Natural killer cell (primary cell): ENCODE data around the gene FAM228A. TPM values are rescaled to one million over a fixed set of nuclear protein-coding genes. Genes with fewer than 3 reads are reported as not detected.

Experiments
- ATAC-seq, 3 donors: fragments of 150-1000 bp in 2 of 3; fragments of 200-7000 bp in 1 of 3; cut with Tn5 transposase; 1 replicate in 1 of 3; 2 replicates in 2 of 3; pipeline ENCODE4 v1.10.0; 2021; ENCODE audit warnings: mild to moderate bottlenecking in 2 of 3, moderate library complexity in 2 of 3
- DNase-seq, 2 donors: peaks; one replicate each; pipeline versions ENCODE4 v3.0.0 to v3.0.0-alpha.2; 2013 to 2021; ENCODE audit warnings: mixed read lengths in 1 of 2
- H3K27ac ChIP-seq: one replicate; pipeline ENCODE4 v1.5.1; 2013; ENCODE audit warnings: mild to moderate bottlenecking, low read length
- H3K27me3 ChIP-seq: one replicate; pipeline ENCODE4 v1.6.1; 2013; ENCODE audit warnings: low read length; ENCODE audit not compliant: control insufficient read depth, insufficient read depth
- H3K36me3 ChIP-seq: one replicate; pipeline ENCODE4 v1.6.1; 2013; ENCODE audit warnings: low read length; ENCODE audit not compliant: control insufficient read depth, insufficient read depth
- H3K4me1 ChIP-seq: one replicate; pipeline ENCODE4 v1.6.1; 2013; ENCODE audit warnings: low read length; ENCODE audit not compliant: control insufficient read depth, insufficient read depth
- H3K4me3 ChIP-seq: one replicate; pipeline ENCODE4 v1.5.1; 2013; ENCODE audit warnings: low read length
- H3K9me3 ChIP-seq: one replicate; pipeline ENCODE4 v1.6.1; 2013; ENCODE audit warnings: low read length; ENCODE audit not compliant: control insufficient read depth, insufficient read depth
- H3K27ac Mint-ChIP-seq, 2 donors: one replicate each; pipeline ENCODE4 v1.8.0; 2022; ENCODE audit warnings: mild to moderate bottlenecking in 2 of 2, mixed read lengths in 2 of 2, moderate library complexity in 1 of 2
- H3K27me3 Mint-ChIP-seq, 2 donors: one replicate each; pipeline ENCODE4 v1.8.0; 2022; ENCODE audit warnings: low read depth in 2 of 2, mixed read lengths in 2 of 2
- H3K36me3 Mint-ChIP-seq: one replicate; pipeline ENCODE4 v1.8.0; 2022; ENCODE audit warnings: mixed read lengths
- H3K4me1 Mint-ChIP-seq, 2 donors: one replicate each; pipeline ENCODE4 v1.8.0; 2022; ENCODE audit warnings: mixed read lengths in 2 of 2
- H3K4me3 Mint-ChIP-seq: one replicate; pipeline ENCODE4 v1.8.0; 2022; ENCODE audit warnings: mild to moderate bottlenecking, moderate library complexity, mixed read lengths
- H3K9me3 Mint-ChIP-seq, 2 donors: one replicate each; pipeline ENCODE4 v1.8.0; 2022; ENCODE audit warnings: mixed read lengths in 2 of 2
- WGBS: methylation state at CpG from one replicate; pipeline ENCODE4 v1.1.7; 2013; ENCODE audit warnings: missing lambda C conversion rate; ENCODE audit not compliant: insufficient coverage; 5-methylcytosine and 5-hydroxymethylcytosine counted together
- intact Hi-C: fragments of 100-400 bp; cut with micrococcal nuclease; formaldehyde crosslinking; loops from one replicate; pipeline ENCODE4 v1.14.2; 2022
- total RNA-seq, 4 donors: library from RNA; stranded (reverse); fragments of 120-200 nt in 1 of 4; gene quantifications; one replicate each; pipeline versions ENCODE4 v1.2.3 to v1.2.4, GENCODE V29; 2013 to 2022
- TF ChIP-seq, protein P1 (sequence below): fragments of 200-600 bp; IDR thresholded peaks from one replicate; pipeline ENCODE4 v1.8.0; 2022; ENCODE audit warnings: antibody characterized with exemption

The FAM228A gene
- total RNA-seq, 3 donors from 2014 or later (not counting 1 experiment from before 2014, with no cell fraction given): 0.34 to 0.82 TPM; not detected in 1

DNA sequence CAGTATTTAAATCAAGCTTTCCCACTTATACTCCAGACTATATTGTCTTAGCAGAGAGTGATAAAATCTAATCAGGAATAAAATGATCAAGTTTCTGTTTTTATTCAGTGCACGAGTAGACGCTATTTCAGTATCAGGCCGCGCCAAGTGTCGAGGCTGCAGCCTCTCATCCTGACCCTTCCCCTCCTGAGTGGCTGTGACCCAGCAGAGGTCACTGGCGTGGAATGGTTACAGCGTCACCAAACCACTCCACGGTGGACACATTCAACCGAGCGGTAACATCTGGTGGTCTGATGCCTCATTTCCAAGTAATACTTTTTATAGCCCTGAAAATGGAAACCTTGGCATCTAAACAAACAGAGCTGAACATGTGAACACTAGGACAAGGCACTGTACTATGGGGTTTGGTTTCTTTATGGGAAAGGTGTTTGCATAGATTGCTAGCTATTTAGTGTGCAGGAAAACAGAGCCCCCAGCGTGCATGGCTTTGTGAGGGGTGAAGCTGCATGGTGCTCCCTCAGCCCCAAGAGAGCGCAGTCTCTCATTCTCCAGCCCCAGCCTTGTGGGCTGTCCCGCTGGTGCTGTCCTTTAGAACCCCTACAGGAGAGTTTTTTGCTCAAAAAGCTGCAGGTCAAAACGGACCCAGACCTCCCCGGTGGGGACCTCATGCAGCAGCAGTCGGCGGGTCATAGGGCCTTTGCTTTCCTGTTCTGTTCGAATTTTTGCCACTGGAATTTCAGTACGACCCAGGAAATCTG is 28.4 kb downstream of the FAM228A start:
- intact Hi-C loops: no loop called here
- Histone ChIP-seq H3K36me3 (peaks cover 43% of the 10 kb centered on the region), H3K9me3 (no peaks in the 10 kb centered on the region), H3K27ac (no peak overlapping the region), H3K4me3 (no peak overlapping the region), H3K4me1 (no peaks in the 10 kb centered on the region), H3K27me3 (no peaks in the 10 kb centered on the region)
- no peak for DNase-seq
- H3K4me1 Mint-ChIP-seq: no peaks in the 10 kb centered on the region
- H3K27ac Mint-ChIP-seq: no peak overlapping the region
- H3K36me3 Mint-ChIP-seq: peaks cover 7% of the 10 kb centered on the region
- 96% methylated on average over 19 of the region's 19 CpGs for WGBS
- ATAC-seq: no peak
- no peaks in the 10 kb centered on the region for H3K27me3 Mint-ChIP-seq
- TF ChIP-seq, protein P1, sequence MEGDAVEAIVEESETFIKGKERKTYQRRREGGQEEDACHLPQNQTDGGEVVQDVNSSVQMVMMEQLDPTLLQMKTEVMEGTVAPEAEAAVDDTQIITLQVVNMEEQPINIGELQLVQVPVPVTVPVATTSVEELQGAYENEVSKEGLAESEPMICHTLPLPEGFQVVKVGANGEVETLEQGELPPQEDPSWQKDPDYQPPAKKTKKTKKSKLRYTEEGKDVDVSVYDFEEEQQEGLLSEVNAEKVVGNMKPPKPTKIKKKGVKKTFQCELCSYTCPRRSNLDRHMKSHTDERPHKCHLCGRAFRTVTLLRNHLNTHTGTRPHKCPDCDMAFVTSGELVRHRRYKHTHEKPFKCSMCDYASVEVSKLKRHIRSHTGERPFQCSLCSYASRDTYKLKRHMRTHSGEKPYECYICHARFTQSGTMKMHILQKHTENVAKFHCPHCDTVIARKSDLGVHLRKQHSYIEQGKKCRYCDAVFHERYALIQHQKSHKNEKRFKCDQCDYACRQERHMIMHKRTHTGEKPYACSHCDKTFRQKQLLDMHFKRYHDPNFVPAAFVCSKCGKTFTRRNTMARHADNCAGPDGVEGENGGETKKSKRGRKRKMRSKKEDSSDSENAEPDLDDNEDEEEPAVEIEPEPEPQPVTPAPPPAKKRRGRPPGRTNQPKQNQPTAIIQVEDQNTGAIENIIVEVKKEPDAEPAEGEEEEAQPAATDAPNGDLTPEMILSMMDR: no peak
- H3K4me3 Mint-ChIP-seq: no peak overlapping the region
- H3K9me3 Mint-ChIP-seq: no peaks in the 10 kb centered on the region

DNA sequence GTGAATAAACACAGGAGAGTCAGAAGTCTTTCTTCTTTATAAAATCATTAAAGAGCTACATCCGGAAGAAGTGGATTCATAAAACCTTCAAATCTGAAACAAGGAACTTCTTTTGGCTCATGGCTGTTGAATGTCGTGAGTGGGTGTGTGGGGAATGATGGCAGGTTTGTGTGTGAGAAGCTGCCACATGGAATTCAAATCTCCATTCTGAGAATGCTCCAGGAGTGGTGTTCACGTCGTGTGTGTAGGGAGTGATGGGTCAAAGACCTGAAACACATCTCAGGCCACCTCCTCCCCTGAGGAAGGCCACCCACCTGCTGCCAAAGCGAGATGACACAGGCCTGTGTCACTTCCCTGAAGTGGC is 28.9 kb downstream of the FAM228A start:
- H3K9me3 ChIP-seq: no peaks in the 10 kb centered on the region
- H3K36me3 ChIP-seq: peaks cover 48% of the 10 kb centered on the region
- WGBS: 92% methylated on average over 2 of the region's 5 CpGs
- no peak for DNase-seq
- Mint-ChIP-seq H3K4me1 (no peaks in the 10 kb centered on the region), H3K36me3 (peaks cover 12% of the 10 kb centered on the region), H3K9me3 (no peaks in the 10 kb centered on the region), H3K27ac (no peak overlapping the region), H3K27me3 (no peaks in the 10 kb centered on the region), H3K4me3 (no peak overlapping the region)
- intact Hi-C loops: no loop called here
- no peaks in the 10 kb centered on the region for H3K27me3 ChIP-seq
- no peaks in the 10 kb centered on the region for H3K4me1 ChIP-seq
- TF ChIP-seq, protein P1: no peak
- no peak overlapping the region for H3K27ac ChIP-seq
- H3K4me3 ChIP-seq: no peak overlapping the region
- ATAC-seq: no peak

DNA sequence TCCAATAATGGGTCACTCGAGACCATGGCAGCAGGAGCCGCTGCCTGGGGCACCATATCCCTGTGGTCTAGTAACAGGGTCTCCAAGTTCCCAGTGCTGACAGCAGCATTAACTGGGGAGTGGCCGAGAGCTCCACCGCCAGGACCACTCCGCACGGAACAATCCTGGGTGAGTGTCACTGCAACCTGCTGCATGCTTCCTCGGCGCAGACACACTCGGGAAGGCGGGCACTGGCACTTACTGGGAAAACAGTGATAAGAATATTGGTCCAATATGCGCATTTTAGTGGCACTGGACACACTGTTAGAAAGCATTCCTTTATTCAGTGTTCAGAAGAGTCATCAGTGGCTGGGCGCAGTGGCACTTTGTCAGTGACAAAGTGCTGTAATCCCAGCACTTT is 29.7 kb downstream of the FAM228A start:
- Mint-ChIP-seq H3K4me3 (no peak overlapping the region), H3K9me3 (no peaks in the 10 kb centered on the region), H3K27me3 (no peaks in the 10 kb centered on the region), H3K27ac (no peak overlapping the region), H3K4me1 (no peaks in the 10 kb centered on the region), H3K36me3 (peaks cover 19% of the 10 kb centered on the region)
- TF ChIP-seq, protein P1: no peak
- DNase-seq (no peak), ATAC-seq (no peak)
- Histone ChIP-seq H3K4me3 (no peak overlapping the region), H3K27me3 (no peaks in the 10 kb centered on the region), H3K27ac (no peak overlapping the region), H3K36me3 (peaks cover 56% of the 10 kb centered on the region), H3K9me3 (no peaks in the 10 kb centered on the region), H3K4me1 (no peaks in the 10 kb centered on the region)
- 97% methylated on average over 12 of the region's 12 CpGs for WGBS
- intact Hi-C loops: no loop called here

DNA sequence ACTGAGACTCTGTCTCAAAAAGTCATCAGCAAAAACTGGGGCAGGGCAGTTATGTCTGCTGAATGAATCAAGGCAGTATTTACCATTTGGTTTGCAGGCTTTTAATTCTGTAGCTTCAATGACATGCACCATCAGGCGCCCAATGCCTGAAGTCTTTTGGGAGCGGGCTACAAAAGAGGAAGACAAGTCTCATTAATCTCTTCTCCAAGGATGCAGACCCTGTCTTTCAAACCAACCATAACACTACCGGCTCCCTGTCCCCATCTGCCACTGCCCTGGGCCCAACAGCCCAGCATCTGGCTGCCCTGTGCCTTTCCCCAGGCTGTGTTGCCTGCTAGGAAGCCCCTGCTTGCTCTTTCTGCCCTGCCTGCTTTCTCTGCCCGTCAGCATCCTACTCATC is 30.3 kb downstream of the FAM228A start:
- no peaks in the 10 kb centered on the region for H3K4me1 ChIP-seq
- no peak overlapping the region for H3K4me3 ChIP-seq
- peaks cover 62% of the 10 kb centered on the region for H3K36me3 ChIP-seq
- intact Hi-C loops: no loop called here
- Mint-ChIP-seq H3K36me3 (peaks cover 25% of the 10 kb centered on the region), H3K27me3 (no peaks in the 10 kb centered on the region), H3K4me3 (no peak overlapping the region), H3K27ac (no peak overlapping the region), H3K9me3 (no peaks in the 10 kb centered on the region), H3K4me1 (no peaks in the 10 kb centered on the region)
- H3K9me3 ChIP-seq: no peaks in the 10 kb centered on the region
- H3K27me3 ChIP-seq: no peaks in the 10 kb centered on the region
- H3K27ac ChIP-seq: no peak overlapping the region
- TF ChIP-seq, protein P1: no peak
- ATAC-seq (no peak), DNase-seq (no peak)
- 93% methylated on average over 4 of the region's 4 CpGs for WGBS
